K562 (cell line): Measurements from ENCODE around the gene KCNH3. TPM values are rescaled to one million over a fixed set of nuclear protein-coding genes. Genes with fewer than 3 reads are reported as not detected.
A peak's percentile ranks its signal among the peaks of the same experiment; 100 is the strongest.

Experiments used
- ATAC-seq: fragments of 200-7000 bp; cut with Tn5 transposase; 3 replicates; pipeline ENCODE4 v1.9.1; 2020; ENCODE audit warnings: moderate library complexity
- BruUV-seq: library from RNA; stranded (reverse); fragments of 400-500 nt; replicated peaks from 2 replicates; lab custom pipeline; 2021; lab: Mats Ljungman, UMichigan
- CTCF ChIA-PET: fragments of 300-600 bp; formaldehyde crosslinking; extraction: SDS; loops from one replicate; lab custom pipeline; 2021; ENCODE audit warnings: low intra/inter-chr PET ratio; lab: Yijun Ruan, JAX
- POLR2A ChIA-PET: fragments of 300-600, 350-650 bp; sonication (Branson Sonifier 250); formaldehyde crosslinking; extraction: SDS; loops from one replicate; lab custom pipeline; 2021; ENCODE audit warnings: antibody characterized with exemption, inconsistent platforms; lab: Yijun Ruan, JAX
- DNase-seq, 4 experiments: peaks; one replicate each; pipeline versions ENCODE4 v3.0.0 to v3.0.0-alpha.2; 2011 to 2018; ENCODE audit warnings: low spot score in 3 of 4, mixed read lengths in 3 of 4; ENCODE audit errors: extremely low read depth in 1 of 4
- FAIRE-seq: peaks from 2 replicates; lab custom pipeline; 2011; peaks lifted over from hg19 to GRCh38; lab: Jason Lieb, UNC
- H2AFZ ChIP-seq: 2 replicates; pipeline ENCODE4 v1.6.0; 2011; ENCODE audit warnings: low read depth, low read length, control low read depth, inconsistent platforms
- H3K27ac ChIP-seq: fragments of 200-600 bp; 3 replicates; pipeline ENCODE4 v1.8.0; 2011; ENCODE audit warnings: low read depth, mild to moderate bottlenecking, control low read depth, inconsistent platforms, low read length, moderate library complexity, mixed read lengths; ENCODE audit errors: extremely low read depth
- H3K27me3 ChIP-seq, 2 experiments: fragments of 300-600 bp in 1 of 2; 2 replicates in 1 of 2; 3 replicates in 1 of 2; pipeline versions ENCODE4 v1.6.0 to v1.8.0; 2011; ENCODE audit warnings: inconsistent platforms in 2 of 2, low read length in 2 of 2, mild to moderate bottlenecking in 1 of 2, mixed read lengths in 1 of 2, moderate library complexity in 1 of 2; ENCODE audit not compliant: control insufficient read depth in 2 of 2, insufficient read depth in 2 of 2
- H3K36me3 ChIP-seq: fragments of 300-600 bp; 3 replicates; pipeline ENCODE4 v1.8.0; 2011; ENCODE audit warnings: mild to moderate bottlenecking, low read length, inconsistent platforms; ENCODE audit not compliant: control insufficient read depth, insufficient read depth
- H3K4me1 ChIP-seq, 2 experiments: fragments of 200-600 bp in 1 of 2; replicated peaks in 1 of 2; 2 replicates in 1 of 2; 3 replicates in 1 of 2; pipeline versions ENCODE4 v1.5.1 to v1.8.0; 2011; ENCODE audit warnings: inconsistent platforms in 2 of 2, low read length in 2 of 2, mild to moderate bottlenecking in 1 of 2, mixed read lengths in 1 of 2, moderate library complexity in 1 of 2; ENCODE audit not compliant: control insufficient read depth in 2 of 2, insufficient read depth in 2 of 2
- H3K4me2 ChIP-seq: 2 replicates; pipeline ENCODE4 v1.6.1; 2011; ENCODE audit warnings: low read length, control low read depth, inconsistent platforms, mixed read lengths; ENCODE audit not compliant: insufficient read depth
- H3K4me3 ChIP-seq: fragments of 200-600 bp; sonication (generic), shearing (Covaris generic); 2 replicates; pipeline ENCODE4 v1.5.1; 2016; ENCODE audit warnings: control low read depth, inconsistent platforms
- H3K79me2 ChIP-seq: fragments of 200-600 bp; 3 replicates; pipeline ENCODE4 v1.8.0; 2011; ENCODE audit warnings: low read length, inconsistent platforms; ENCODE audit not compliant: control insufficient read depth, insufficient read depth
- H3K9ac ChIP-seq, 2 experiments: 2 replicates each; pipeline versions ENCODE4 v1.6.0 to v1.6.1; 2011; ENCODE audit warnings: low read depth in 2 of 2, low read length in 2 of 2, control low read depth in 1 of 2, inconsistent platforms in 1 of 2, mild to moderate bottlenecking in 1 of 2, mixed read lengths in 1 of 2; ENCODE audit not compliant: insufficient read depth in 1 of 2
- H3K9me1 ChIP-seq: one replicate; pipeline ENCODE4 v1.6.0; 2011; ENCODE audit warnings: inconsistent platforms, mild to moderate bottlenecking, low read length, moderate library complexity; ENCODE audit not compliant: control insufficient read depth, insufficient read depth
- H3K9me3 ChIP-seq: replicated peaks from 2 replicates; pipeline ENCODE4 v1.5.1; 2011; ENCODE audit warnings: low read depth, low read length, inconsistent platforms; ENCODE audit not compliant: control insufficient read depth, insufficient read depth
- H4K20me1 ChIP-seq: replicated peaks from 2 replicates; pipeline ENCODE4 v1.6.1; 2011; ENCODE audit warnings: low read length, inconsistent platforms, mixed read lengths; ENCODE audit not compliant: control insufficient read depth, insufficient read depth
- CEBPG ChIP-seq, 3 experiments: fragments of 200-800 bp in 1 of 3; sonication (Bioruptor generic) in 1 of 3; sonication (generic) in 1 of 3; formaldehyde crosslinking in 1 of 3; IDR thresholded peaks in 2 of 3; conservative IDR thresholded peaks in 1 of 3; 2 replicates each; pipeline versions ENCODE4 v1.6.1 to v1.8.0; 2016 to 2022; ENCODE audit warnings: missing compliant biosample characterization in 2 of 3, missing genetic modification characterization in 2 of 3, mild to moderate bottlenecking in 1 of 3, missing genetic modification reagents in 1 of 3
- CTCFL ChIP-seq: IDR thresholded peaks from 2 replicates; pipeline ENCODE4 v1.6.1; 2011; ENCODE audit warnings: borderline replicate concordance, low read depth, mild to moderate bottlenecking, moderate library complexity, low read length; ENCODE audit not compliant: insufficient read depth, poor library complexity, severe bottlenecking
- MTA1 ChIP-seq: fragments of 450-650 bp; IDR thresholded peaks from 2 replicates; pipeline ENCODE4 v1.6.1; 2017; ENCODE audit warnings: borderline replicate concordance
- NFIC ChIP-seq: fragments of 450-650 bp; IDR thresholded peaks from 2 replicates; pipeline ENCODE4 v1.6.1; 2017; ENCODE audit warnings: mild to moderate bottlenecking, inconsistent platforms
- SAP30 ChIP-seq: fragments of 200-600 bp; sonication (generic); IDR thresholded peaks from 2 replicates; pipeline ENCODE4 v1.6.1; 2012; ENCODE audit warnings: borderline replicate concordance, low read depth, mild to moderate bottlenecking, moderate library complexity, low read length, control low read depth, inconsistent platforms; ENCODE audit not compliant: insufficient read depth, poor library complexity, severe bottlenecking
- ZBTB33 ChIP-seq: sonication (generic); formaldehyde crosslinking; IDR thresholded peaks from 2 replicates; pipeline ENCODE4 v1.8.1; 2023; ENCODE audit warnings: mild to moderate bottlenecking, missing genetic modification reagents
- ZNF436 ChIP-seq: fragments of 250-450, 450-650 bp; sonication (Bioruptor Pico); formaldehyde crosslinking; IDR thresholded peaks from 2 replicates; pipeline ENCODE4 v1.7.0; 2020; ENCODE audit warnings: mild to moderate bottlenecking
- ZNF444 ChIP-seq: fragments of 250-450 bp; sonication (Bioruptor Pico); IDR thresholded peaks from 2 replicates; pipeline ENCODE4 v1.4.0; 2020; ENCODE audit warnings: mild to moderate bottlenecking, moderate library complexity
- ZNF668 ChIP-seq: fragments of 250-450 bp; sonication (Bioruptor Pico); IDR thresholded peaks from 2 replicates; pipeline ENCODE4 v1.8.0; 2022; ENCODE audit warnings: mild to moderate bottlenecking, inconsistent platforms
- WGBS: fragments of 100-300 bp; shearing (Covaris generic); methylation state at CpG from one replicate; pipeline ENCODE4 v1.1.6; 2016; ENCODE audit warnings: low coverage, mixed read lengths; ENCODE audit not compliant: insufficient coverage; ENCODE audit errors: missing lambda C conversion rate; 5-methylcytosine and 5-hydroxymethylcytosine counted together
- in situ Hi-C: fragments of 300-500 bp; cut with MboI; formaldehyde crosslinking; loops from 4 replicates; pipeline ENCODE4 v1.15.0; 2018; ENCODE audit warnings: inconsistent platforms, mixed read lengths
- intact Hi-C: fragments of 100-400 bp; cut with micrococcal nuclease; formaldehyde crosslinking; loops from 2 replicates; pipeline ENCODE4 v1.14.2; 2022
- polyA plus RNA-seq, 8 experiments: library from polyadenylated mRNA; depleted of rRNA in 4 of 8; stranded (reverse) in 5 of 8; unstranded in 3 of 8; fragments of >200 nt; fragmentation: Nextera tagmentation in 2 of 8; fragmentation: Illumina TruSeq in 1 of 8; extraction: Ambion mirVana in 2 of 8; extraction: Trizol in 1 of 8; gene quantifications; 2 replicates each; pipeline versions ENCODE4 v1.2.1 to v1.2.3, GENCODE V29; 2011 to 2014; ENCODE audit warnings: inconsistent platforms in 1 of 8, missing spikeins in 1 of 8
- total RNA-seq, 7 experiments: library from RNA; depleted of rRNA in 6 of 7; stranded (reverse); fragments of >200 nt in 6 of 7; fragmentation: Illumina TruSeq in 2 of 7; extraction: Trizol in 2 of 7; gene quantifications; 2 replicates each; pipeline versions ENCODE4 v1.2.1 to v1.2.3, GENCODE V29; 2011 to 2021; ENCODE audit warnings: low replicate concordance in 1 of 7

The KCNH3 gene
- total and polyA plus RNA-seq, 9 of the 15 experiments (the other 6 are each of a cell fraction or from before 2014, with no cell fraction given) = 0.01 to 0.09 TPM; not detected in 7

GRCh38 chr12:49534731-49535278, 4.0 kb upstream of the KCNH3 start:
- no TSS peak for BruUV-seq
- no peaks in the 10 kb centered on the region for H3K36me3 ChIP-seq
- H3K27ac ChIP-seq = no peak overlapping the region
- in situ Hi-C loops (no loop called here), intact Hi-C loops (no loop called here)
- no peak overlapping the region for H3K9ac ChIP-seq
- no peak overlapping the region for H3K4me3 ChIP-seq
- FAIRE-seq = peak; percentile 15
- H3K9me1 ChIP-seq = peaks cover 3% of the 10 kb centered on the region
- no peak for ATAC-seq
- 35% methylated on average over 12 of the region's 13 CpGs for WGBS
- POLR2A ChIA-PET = interaction anchor here (0.7 to 1.8 kb wide), 4 partner anchors 10 to 362 kb away, joined by 3 to 6 read pairs (median 4); partner anchors contain the start of gene SPATS2
- CTCF ChIA-PET = no interaction called here
- peaks cover 0 to 27% of the 10 kb centered on the region in 2 experiments; a peak in 4 of 5 replicates for H3K4me1 ChIP-seq
- H4K20me1 ChIP-seq = 0 out of 2 replicates have a peak, but pooled peaks cover 3% of the 10 kb centered on the region
- TF ChIP-seq ZNF668 (no peak), MTA1 (no peak), ZNF444 (no peak), ZBTB33 (CRISPR knock-in tag) (peak; percentile 65), SAP30 (no peak), ZNF436 (CRISPR knock-in tag) (no peak), CTCFL (no peak), NFIC (peak; percentile 67), CEBPG (CRISPR knock-in tag; IDR thresholded peaks at IDR 0.05) (no peak), CEBPG (tag; conservative IDR thresholded peaks at IDR 0.05 in 1 of 2, IDR thresholded peaks at IDR 0.05 in 1 of 2) (no peak)
- H3K27me3 ChIP-seq = peaks cover 9 to 25% of the 10 kb centered on the region in 2 experiments
- DNase-seq = no peak
- H3K79me2 ChIP-seq = no peaks in the 10 kb centered on the region
- no peak overlapping the region for H2AFZ ChIP-seq
- H3K4me2 ChIP-seq = no peak overlapping the region
- no peaks in the 10 kb centered on the region for H3K9me3 ChIP-seq
